ENCODE results near the gene IL36RN.

Gene IL36RN

DNA sequence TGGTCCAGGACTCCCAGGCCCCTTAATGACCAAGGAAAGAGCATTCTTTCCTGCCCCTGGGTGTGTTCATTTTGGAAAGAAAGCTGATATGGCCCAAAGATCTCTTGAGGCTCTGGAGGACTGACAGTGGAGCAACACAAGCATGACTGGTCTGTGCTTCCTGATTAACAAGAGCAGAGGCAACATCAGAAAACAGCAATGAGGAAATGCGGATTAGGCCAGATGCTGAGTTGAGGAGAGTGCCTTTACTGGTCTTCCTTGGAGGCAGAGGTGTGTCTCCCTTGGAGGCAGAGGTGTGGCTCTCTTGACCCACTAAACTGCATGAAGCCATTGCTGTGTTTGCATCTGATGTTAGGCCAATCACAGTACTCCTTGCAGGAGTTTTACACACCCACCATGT, 26.3 kb upstream of the IL36RN start:
- Histone ChIP-seq H2AFZ (ENCODE audit: low read length) (no peak overlapping the region), H3K9me2 (replicated peaks; ENCODE audit: insufficient read depth, low read length) (no peaks in the 10 kb centered on the region), H3K27ac (ENCODE audit: low read length) (no peak overlapping the region), H3K4me1 (ENCODE audit: low read length) (no peaks in the 10 kb centered on the region), H3K79me2 (ENCODE audit: low read length) (no peaks in the 10 kb centered on the region), H4K20me1 (ENCODE audit: insufficient read depth, low read length) (no peaks in the 10 kb centered on the region), H3K4me2 (ENCODE audit: low read depth, low read length) (no peak overlapping the region), H3K9ac (ENCODE audit: low read length) (no peak overlapping the region), H3K27me3 (replicated peaks; ENCODE audit: insufficient read depth, low read length) (no peaks in the 10 kb centered on the region), H3K4me3 (ENCODE audit: low read length) (no peak overlapping the region), H3K36me3 (replicated peaks; ENCODE audit: insufficient read depth, low read length) (no peaks in the 10 kb centered on the region), H3F3A (ENCODE audit: insufficient read depth, low read length) (no peaks in the 10 kb centered on the region), H3K9me3 (replicated peaks; ENCODE audit: insufficient read depth, low read length) (no peaks in the 10 kb centered on the region)
- no peak for TF ChIP-seq EZH2 (optimal IDR thresholded peaks at IDR 0.05; ENCODE audit: low read depth, low read length)
- TF ChIP-seq, protein P1, sequence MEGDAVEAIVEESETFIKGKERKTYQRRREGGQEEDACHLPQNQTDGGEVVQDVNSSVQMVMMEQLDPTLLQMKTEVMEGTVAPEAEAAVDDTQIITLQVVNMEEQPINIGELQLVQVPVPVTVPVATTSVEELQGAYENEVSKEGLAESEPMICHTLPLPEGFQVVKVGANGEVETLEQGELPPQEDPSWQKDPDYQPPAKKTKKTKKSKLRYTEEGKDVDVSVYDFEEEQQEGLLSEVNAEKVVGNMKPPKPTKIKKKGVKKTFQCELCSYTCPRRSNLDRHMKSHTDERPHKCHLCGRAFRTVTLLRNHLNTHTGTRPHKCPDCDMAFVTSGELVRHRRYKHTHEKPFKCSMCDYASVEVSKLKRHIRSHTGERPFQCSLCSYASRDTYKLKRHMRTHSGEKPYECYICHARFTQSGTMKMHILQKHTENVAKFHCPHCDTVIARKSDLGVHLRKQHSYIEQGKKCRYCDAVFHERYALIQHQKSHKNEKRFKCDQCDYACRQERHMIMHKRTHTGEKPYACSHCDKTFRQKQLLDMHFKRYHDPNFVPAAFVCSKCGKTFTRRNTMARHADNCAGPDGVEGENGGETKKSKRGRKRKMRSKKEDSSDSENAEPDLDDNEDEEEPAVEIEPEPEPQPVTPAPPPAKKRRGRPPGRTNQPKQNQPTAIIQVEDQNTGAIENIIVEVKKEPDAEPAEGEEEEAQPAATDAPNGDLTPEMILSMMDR (IDR thresholded peaks at IDR 0.05; ENCODE audit: low read length) = no peak
- no peak for TF ChIP-seq EZH2phosphoT487 (IDR thresholded peaks at IDR 0.05; ENCODE audit: low read length)
- no peak for DNase-seq

DNA sequence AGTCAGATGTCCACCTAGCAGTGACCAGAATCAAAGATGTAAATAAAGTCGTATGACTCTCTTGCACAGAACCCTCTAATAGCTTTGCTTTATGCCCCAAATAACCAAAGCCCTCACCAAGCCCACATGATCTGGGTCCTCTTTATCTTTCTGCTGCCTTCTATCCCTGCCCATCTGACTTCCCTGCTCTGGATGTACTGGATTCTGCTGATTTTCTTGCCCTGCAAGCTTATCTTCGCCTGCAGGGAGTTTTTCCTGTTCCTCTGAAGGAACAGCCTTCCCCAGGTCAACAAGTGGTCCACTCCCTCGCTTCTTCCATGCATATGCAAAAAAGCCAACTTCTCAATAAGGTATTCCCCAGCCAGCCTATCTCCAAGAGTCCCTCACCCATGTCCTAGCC, 25.0 kb upstream of the IL36RN start:
- DNase-seq = no peak
- H3K4me3 ChIP-seq (ENCODE audit: low read length) = no peak overlapping the region
- TF ChIP-seq, protein P1 (IDR thresholded peaks at IDR 0.05; ENCODE audit: low read length) = no peak
- no peak for TF ChIP-seq EZH2 (optimal IDR thresholded peaks at IDR 0.05; ENCODE audit: low read depth, low read length)
- TF ChIP-seq EZH2phosphoT487 (IDR thresholded peaks at IDR 0.05; ENCODE audit: low read length) = no peak

DNA sequence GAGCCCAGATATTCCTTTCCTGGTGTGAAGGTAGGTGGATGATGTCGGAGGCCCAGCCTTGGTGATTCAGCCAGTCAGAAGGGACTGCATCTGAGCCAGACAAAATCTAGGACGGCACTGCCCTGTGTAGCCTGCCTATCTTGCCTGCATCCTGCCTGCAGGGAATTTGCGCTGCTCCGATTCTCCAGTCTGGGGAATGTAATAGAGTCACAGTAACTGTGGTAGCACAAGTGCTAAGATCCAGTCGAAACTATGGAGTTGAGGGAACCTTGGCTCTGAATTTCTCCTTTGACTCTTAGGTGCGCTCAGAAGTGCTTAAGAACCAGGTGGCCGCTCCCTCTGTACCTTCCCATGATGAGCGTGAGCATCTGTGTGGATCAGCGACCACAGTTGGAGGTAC, 22.2 kb upstream of the IL36RN start:
- H3K4me1 ChIP-seq (ENCODE audit: low read length) = peaks cover 5% of the 10 kb centered on the region; the same call in 1 of the 2 replicates
- no peaks in the 10 kb centered on the region for H3K27me3 ChIP-seq (replicated peaks; ENCODE audit: insufficient read depth, low read length)
- no peaks in the 10 kb centered on the region for H3K79me2 ChIP-seq (ENCODE audit: low read length)
- TF ChIP-seq EZH2phosphoT487 (IDR thresholded peaks at IDR 0.05; ENCODE audit: low read length) (no peak), EZH2 (optimal IDR thresholded peaks at IDR 0.05; ENCODE audit: low read depth, low read length) (no peak)
- TF ChIP-seq, protein P1 (IDR thresholded peaks at IDR 0.05; ENCODE audit: low read length) = no peak
- no peak for DNase-seq
- H3K27ac ChIP-seq (ENCODE audit: low read length) = no peak overlapping the region
- no peak overlapping the region for H3K4me3 ChIP-seq (ENCODE audit: low read length)
- no peak overlapping the region for H2AFZ ChIP-seq (ENCODE audit: low read length)
- H3K9me3 ChIP-seq (replicated peaks; ENCODE audit: insufficient read depth, low read length) = no peaks in the 10 kb centered on the region
- H3K36me3 ChIP-seq (replicated peaks; ENCODE audit: insufficient read depth, low read length) = no peaks in the 10 kb centered on the region
- no peak overlapping the region for H3K9ac ChIP-seq (ENCODE audit: low read length)
- no peaks in the 10 kb centered on the region for H4K20me1 ChIP-seq (ENCODE audit: insufficient read depth, low read length)
- H3K4me2 ChIP-seq (ENCODE audit: low read depth, low read length) = no peak overlapping the region
- no peaks in the 10 kb centered on the region for H3F3A ChIP-seq (ENCODE audit: insufficient read depth, low read length)
- no peaks in the 10 kb centered on the region for H3K9me2 ChIP-seq (replicated peaks; ENCODE audit: insufficient read depth, low read length)

More for the DNA sequence above, 25.0 kb upstream of the IL36RN start:
- no peaks in the 10 kb centered on the region for H4K20me1 ChIP-seq (ENCODE audit: insufficient read depth, low read length)
- H3K27me3 ChIP-seq (replicated peaks; ENCODE audit: insufficient read depth, low read length) = no peaks in the 10 kb centered on the region
- no peak overlapping the region for H2AFZ ChIP-seq (ENCODE audit: low read length)
- H3K4me1 ChIP-seq (ENCODE audit: low read length) = no peaks in the 10 kb centered on the region
- no peak overlapping the region for H3K4me2 ChIP-seq (ENCODE audit: low read depth, low read length)
- no peaks in the 10 kb centered on the region for H3K36me3 ChIP-seq (replicated peaks; ENCODE audit: insufficient read depth, low read length)
- no peaks in the 10 kb centered on the region for H3K9me3 ChIP-seq (replicated peaks; ENCODE audit: insufficient read depth, low read length)
- H3K9me2 ChIP-seq (replicated peaks; ENCODE audit: insufficient read depth, low read length) = no peaks in the 10 kb centered on the region
- H3K9ac ChIP-seq (ENCODE audit: low read length) = no peak overlapping the region
- H3F3A ChIP-seq (ENCODE audit: insufficient read depth, low read length) = no peaks in the 10 kb centered on the region
- H3K79me2 ChIP-seq (ENCODE audit: low read length) = no peaks in the 10 kb centered on the region
- H3K27ac ChIP-seq (ENCODE audit: low read length) = no peak overlapping the region

All from MM.1S (cell line).